ENCODE measurements around the gene TOR4A.

Gene TOR4A

GRCh38 chr9:137296670-137297664, 19.4 kb downstream of the TOR4A start:
- no peak for DNase-seq

GRCh38 chr9:137297966-137298365, 20.4 kb downstream of the TOR4A start:
- DNase-seq, result no peak

GRCh38 chr9:137298401-137299202, 21.1 kb downstream of the TOR4A start:
- DNase-seq, result no peak

GRCh38 chr9:137299203-137299565, 21.7 kb downstream of the TOR4A start:
- no peak for DNase-seq

GRCh38 chr9:137299938-137300337, 22.4 kb downstream of the TOR4A start:
- no peak for DNase-seq

GRCh38 chr9:137300567-137301080, 23.1 kb downstream of the TOR4A start:
- no peak for DNase-seq

GRCh38 chr9:137301081-137301947, 23.8 kb downstream of the TOR4A start:
- DNase-seq, result no peak

- peak; percentile 76 for DNase-seq
Observed at GRCh38 chr9:137302118-137302448, 24.6 kb downstream of the TOR4A start, which contains the start of gene NRARP. Gene NRARP (minus strand): TSS chr9:137302271. CDS start chr9:137301928, 343 bp downstream.

GRCh38 chr9:137302449-137303150, 25.1 kb downstream of the TOR4A start:
- DNase-seq, result no peak

GRCh38 chr9:137303151-137303892, 25.8 kb downstream of the TOR4A start:
- no peak for DNase-seq

GRCh38 chr9:137303893-137304382, 26.4 kb downstream of the TOR4A start:
- DNase-seq, result no peak

GRCh38 chr9:137304383-137305059, 27.0 kb downstream of the TOR4A start:
- DNase-seq, result no peak

- DNase-seq, result no peak
Observed at GRCh38 chr9:137305060-137305797, 27.7 kb downstream of the TOR4A start.

- no peak for DNase-seq
Observed at GRCh38 chr9:137305798-137306065, 28.2 kb downstream of the TOR4A start.

GRCh38 chr9:137306066-137306849, 28.7 kb downstream of the TOR4A start:
- no peak for DNase-seq

- no peak for DNase-seq
Observed at GRCh38 chr9:137306850-137307254, 29.3 kb downstream of the TOR4A start.

- no peak for DNase-seq
Observed at GRCh38 chr9:137307255-137308056, 29.9 kb downstream of the TOR4A start.

- no peak for DNase-seq
Observed at GRCh38 chr9:137308057-137308619, 30.6 kb downstream of the TOR4A start.

All from activated gamma-delta T cell (primary cell).